Activated CD8-positive, alpha-beta memory T cell treated with anti-CD3 and anti-CD28 coated beads for 1 hour (primary cell): ENCODE results near the gene FUCA1.
"Not testable (repeated sequence)": the region's sequence is repeated elsewhere in the genome, so short reads cannot be mapped to it uniquely, and the experiment has no call there.

ENCODE experiments used
- DNase-seq, 2 donors: peaks; one replicate each; pipeline ENCODE4 v3.0.0-alpha.2; 2020; ENCODE audit warnings: low read depth in 1 of 2; ENCODE audit errors: extremely low read depth in 1 of 2

FUCA1 gene

DNA sequence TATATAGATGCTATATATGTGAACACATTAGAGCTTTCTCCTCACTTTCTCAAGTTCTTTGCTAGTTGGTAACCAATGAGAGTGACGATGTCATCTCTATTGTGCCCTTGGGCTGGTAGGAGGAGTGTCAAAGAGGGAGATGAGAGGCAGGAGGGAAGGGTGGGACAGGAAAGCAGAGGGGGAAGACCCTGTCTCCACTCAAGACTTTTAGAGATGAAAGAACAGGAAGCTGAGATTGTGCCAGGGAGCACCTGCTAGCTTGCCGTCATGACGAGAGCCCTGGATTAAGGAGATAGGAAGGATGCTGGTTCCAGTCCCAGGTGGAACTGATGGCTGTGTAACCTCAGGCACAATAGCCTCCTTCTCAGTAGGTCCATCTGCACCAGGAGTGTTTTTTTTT is 28.4 kb upstream of the FUCA1 start:
- no peak for DNase-seq

DNA sequence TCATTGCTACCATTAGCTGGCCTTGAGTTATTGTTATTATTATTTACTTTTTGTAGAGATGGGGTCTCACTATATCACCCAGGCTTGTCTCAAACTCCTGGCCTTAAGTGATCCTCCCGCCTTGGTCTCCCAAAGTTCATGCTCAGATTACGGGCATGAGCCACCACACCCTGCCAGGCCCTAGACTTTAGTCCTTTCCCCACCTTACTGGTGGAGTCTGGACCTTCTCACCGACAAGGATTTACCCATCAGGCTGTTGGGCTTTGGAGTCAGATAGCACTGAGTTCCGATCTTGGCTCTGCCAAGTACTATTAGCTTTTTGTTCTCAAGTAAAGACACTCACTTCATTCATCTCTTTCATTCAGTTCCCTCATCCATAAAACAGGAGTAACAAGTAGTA is 27.9 kb upstream of the FUCA1 start:
- DNase-seq, result no peak

DNA sequence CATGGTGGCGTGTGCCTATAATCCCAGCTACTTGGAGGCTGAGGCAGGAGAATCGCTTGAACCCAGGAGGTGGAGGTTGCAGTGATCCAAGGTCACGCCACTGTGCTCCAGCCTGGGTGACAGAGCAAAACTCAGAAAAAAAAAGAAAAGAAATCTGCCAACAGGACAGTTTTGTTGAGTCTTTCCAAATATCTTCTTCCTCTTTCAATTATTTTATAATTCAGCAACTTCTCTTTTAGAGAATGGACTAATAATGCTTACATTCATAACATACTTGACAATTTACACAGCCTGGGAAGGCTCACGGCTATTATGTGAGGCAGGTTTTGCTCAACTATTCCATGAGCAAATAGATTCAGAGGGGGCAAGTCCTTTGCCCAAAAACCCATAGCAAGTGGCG is 27.0 kb upstream of the FUCA1 start:
- DNase-seq, result no peak

DNA sequence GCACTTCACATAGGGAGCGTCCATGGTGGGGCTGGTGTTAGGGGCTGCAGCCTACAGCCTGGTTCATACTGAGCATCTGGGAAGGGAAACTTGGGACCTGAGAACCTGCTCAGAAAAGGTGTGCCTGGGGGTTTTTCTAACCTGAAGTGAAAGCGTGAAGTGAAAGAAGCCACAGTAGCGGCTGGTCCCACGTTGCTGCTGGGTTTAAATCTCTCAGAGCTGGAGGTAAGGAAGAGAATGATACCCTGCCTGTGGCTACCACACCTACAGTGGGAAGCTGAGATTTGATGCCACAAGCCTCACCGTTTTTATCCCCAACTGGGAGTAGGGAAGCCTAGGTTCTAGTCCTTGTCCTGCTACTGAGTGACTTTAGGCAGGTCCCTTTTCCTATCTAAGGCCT is 21.0 kb upstream of the FUCA1 start:
- no peak for DNase-seq

DNA sequence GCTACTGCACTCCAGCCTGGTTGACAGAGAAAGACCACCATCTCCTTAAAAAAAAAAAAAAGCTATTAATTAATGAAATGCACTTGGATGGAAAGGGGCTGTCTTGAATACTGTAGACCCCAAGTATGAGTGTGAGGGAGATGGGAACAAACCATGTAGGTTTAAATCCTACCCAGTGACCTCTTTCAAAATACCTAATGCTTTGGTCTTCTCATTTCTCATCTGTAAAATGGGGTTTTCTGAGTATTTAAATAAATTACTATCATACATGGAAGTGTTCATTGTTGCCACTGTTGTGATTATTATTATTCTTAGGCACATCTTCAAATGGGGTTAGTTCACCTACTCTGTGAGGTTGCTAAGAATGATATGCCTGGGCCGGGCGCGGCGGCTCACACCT is 17.1 kb upstream of the FUCA1 start:
- no peak for DNase-seq

DNA sequence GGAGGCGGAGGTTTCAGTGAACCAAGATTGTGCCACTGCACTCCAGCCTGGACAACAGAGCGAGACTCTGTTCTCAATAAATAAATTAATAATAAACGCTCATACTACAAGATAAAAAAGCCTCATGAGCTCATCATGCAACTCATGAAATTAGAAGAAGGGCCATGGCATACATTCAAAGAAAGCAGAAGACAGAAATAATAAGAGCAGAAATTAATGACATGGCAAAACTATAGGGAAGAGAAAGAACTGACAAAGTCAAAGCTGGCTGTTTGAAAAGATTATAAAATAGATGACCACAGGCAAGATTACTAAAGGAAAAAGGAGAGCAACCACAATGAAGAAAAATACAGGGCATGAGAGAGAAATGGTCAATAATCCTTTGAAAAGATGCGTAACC is 14.7 kb upstream of the FUCA1 start:
- no peak for DNase-seq

DNA sequence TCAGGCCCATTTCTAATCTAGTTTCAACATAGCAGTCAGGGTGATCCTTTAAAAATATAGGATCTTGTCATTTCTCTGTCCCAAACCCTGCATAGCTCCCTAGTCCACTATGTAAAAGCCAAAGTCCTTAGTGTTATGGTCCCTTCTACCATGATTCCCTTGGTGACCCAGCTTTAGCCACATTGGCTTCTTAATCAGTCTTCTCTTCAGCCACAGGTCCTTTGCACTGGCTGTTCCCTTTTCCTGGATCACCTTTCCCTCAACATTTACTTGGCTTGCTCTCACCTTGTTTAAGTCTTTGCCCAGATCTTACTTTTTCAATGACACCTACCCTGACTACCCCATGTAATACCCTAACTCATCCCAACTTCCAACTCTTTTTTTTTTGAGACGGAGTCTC is 11.7 kb upstream of the FUCA1 start:
- DNase-seq, result no peak

DNA sequence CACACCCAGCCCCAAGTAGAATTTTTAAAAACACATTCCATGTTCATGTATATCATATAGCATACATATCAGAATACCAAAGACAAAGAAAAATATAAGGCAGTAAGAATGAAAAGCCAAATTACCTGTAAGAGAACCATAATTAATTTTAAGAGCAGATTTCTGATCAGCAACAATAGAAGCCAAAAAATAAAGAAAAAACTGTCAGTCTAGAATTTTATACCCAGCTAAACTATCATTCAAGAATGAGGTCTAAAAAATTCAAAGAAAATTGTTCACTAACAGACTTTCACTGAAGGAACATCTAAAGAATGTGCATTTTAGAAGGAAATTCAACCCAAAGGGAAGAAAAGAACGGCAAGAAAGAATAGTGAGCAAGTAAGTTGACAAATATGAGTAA is 10.6 kb upstream of the FUCA1 start:
- DNase-seq, result no peak

DNA sequence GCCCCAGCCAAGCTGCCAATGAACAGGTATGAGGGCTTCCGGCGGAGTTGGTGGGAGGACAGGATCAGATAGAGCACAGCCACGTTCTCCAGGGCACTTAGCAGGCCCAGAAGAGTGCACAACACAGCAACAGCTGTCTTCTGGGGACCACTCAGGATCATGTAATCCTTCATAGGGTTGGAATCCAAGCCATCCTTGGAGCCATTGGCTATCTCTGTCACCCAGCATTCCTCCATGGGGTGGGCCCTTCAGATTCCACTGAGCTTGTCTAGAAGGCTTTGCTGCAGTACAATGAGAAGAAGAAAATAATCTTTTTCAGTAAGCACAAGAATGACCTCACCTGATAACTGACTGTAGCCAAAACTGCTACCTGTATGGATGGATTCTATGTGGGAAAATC is 7.3 kb upstream of the FUCA1 start:
- no peak for DNase-seq

DNA sequence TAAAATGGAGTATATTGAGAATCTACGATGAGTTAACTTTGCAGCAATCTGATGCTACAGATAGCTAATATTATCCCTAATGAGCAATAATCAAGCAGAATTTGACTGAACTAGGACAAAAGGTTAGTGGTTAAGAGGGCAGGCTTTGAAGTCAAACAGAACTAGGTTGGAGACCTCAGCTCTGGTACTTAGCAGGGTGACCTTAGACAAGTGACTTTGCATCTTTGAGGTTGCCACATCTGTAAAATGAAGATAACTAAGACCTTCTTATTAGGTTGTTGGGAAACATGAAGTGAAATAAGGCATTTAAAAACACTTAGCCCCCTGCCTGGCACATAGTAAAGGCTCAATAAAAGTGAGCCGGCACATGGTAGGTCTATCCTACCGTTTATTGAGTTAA is 4.3 kb upstream of the FUCA1 start:
- no peak for DNase-seq

DNA sequence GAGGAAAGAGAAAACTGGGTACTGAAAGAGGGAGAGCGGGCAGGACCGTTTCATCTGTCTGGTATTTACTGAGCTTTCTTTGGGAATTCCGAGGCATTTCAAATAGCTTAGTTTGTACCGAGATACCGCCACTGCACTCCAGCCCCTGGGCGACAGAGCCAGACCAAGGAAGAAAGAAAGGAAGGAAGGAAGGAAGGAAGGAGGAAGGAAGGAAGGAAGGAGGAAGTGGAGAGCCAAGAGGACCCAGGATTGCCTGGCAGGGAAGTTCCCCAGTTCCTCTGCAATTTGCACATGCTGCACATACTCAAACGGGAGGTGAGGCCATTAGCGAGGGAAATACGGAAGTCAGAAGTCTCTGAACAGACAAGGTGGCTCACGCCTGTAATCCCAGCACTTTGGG is 961 bp upstream of the FUCA1 start:
- no peak for DNase-seq

DNA sequence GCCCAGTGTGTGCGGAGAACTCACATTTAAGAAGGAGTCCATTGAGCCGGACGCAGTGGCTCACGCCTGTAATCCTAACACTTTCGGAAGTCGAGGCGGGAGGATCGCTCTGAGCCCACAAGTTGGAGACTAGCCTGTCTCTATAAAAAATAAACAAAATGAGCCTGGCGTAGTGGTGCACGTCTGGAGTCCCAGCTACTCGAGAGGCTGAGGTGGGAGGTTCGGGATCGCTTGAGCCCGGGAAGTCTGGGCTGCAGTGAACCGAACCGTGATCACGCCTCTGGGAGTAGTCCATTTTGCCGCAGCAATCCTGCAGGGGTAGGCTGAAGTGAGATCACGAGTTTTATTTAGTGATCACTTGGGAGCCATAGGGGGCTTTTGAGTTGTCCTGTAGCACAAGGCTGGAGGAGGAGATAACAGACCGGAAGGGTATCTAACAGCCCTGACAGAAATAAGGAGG is 497 bp upstream of the FUCA1 start:
- no peak for DNase-seq

DNA sequence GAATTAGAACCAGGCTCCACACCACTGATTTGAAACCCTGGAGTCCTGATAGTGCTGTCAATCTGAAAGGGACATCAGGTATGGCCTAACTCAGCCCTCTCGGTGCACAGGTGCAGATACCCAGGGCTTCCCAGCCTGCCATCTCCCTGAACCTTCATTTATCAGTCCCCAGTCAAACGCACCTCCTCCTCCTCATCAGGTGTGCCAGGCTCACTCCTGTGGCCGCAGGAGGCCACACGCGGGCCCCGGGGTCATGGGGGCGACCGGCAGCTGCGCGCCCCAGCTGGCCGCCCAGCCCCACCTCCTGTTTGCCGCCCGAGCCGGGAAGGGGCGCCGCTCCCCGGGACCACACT is 572 bp downstream of the FUCA1 start:
- DNase-seq, result no peak

DNA sequence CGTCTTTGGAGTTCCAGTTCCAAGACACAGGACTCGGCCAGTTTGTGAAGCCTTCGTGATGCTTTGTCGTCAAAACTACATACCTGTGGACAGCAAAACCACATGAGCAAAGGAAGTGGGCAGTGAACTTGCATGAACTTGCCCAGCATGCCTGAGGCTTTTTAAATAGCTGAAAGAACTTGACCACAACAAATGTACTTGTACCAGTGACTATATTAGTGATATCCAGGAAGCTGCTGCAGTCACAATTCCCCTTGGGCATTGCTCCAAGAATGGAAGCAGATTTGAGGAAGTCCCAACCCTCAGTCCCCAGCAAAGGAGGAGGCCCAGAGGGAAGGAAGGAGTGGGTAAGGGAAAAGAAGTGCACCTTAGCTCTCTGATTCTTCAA is 2.6 kb downstream of the FUCA1 start:
- no peak for DNase-seq

DNA sequence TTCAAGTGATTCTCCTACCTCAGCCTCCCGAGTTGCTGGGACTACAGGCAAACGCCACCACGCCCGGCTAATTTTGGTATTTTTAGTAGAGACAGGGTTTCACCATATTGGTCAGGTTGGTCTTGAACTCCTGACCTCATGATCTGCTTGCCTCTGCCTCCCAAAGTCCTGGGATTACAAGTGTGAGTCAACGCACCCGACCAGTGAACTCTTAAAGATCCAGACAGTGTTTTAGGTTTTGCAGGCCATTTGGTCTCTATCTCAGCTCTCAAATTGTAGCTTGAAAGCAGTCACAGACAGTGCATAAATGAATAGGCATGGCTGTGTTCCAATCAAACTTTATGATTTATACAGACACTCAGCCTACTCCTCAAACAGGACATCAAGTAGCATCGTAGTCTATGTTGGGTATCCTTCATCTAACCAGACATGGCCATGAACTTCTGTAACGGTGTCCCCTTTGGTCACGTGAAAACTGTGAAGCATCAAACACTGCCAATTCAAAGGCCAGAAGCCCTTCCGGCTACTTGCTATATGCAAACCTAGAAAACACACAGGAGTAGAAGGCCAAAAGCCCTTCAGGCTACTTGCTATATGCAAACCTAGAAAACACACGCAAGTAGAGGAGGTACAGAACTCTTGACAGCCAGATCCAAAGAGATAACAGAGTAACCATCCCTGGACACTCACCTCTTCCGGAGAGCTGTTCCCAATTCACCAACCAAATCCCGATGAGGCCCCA is 3.1 kb downstream of the FUCA1 start:
- no peak for DNase-seq

DNA sequence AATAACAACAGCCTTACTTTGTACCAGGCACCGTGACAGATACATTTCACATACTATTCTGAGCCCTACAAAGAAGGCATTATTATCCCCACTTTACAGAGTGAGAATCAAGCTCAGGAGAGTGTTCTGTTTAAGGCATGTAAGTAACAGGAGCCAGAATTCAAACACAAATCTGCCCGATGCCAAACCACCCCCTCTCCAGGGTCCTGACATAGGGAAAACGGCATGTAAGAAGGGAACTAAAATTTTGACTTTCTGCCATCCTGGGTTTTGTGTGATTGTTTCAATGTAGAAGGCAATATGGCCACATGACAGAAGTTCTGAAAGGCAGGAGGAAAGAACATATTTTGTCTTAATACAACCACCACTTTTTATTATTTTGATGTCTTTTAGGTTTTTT is 5.5 kb downstream of the FUCA1 start:
- DNase-seq, result no peak

DNA sequence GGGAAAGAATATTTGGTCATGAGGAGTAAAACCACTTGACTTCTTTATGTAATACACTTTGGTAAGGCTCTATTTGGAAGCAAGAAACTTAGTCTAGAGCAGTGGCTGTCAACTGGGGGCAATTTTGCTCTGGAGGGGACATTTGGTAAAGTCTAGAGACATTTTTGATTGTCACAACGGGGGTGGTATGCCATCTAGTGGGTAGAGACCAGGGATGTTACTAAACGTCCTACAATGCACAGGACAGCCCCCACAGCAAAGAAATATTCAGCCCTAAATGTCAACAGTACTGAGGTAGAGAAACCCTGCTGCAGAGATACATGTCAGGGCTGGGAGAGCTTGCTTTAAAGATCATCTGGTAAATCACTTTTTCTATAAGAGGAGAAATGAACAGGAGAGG is 13.5 kb downstream of the FUCA1 start:
- DNase-seq, result no peak

DNA sequence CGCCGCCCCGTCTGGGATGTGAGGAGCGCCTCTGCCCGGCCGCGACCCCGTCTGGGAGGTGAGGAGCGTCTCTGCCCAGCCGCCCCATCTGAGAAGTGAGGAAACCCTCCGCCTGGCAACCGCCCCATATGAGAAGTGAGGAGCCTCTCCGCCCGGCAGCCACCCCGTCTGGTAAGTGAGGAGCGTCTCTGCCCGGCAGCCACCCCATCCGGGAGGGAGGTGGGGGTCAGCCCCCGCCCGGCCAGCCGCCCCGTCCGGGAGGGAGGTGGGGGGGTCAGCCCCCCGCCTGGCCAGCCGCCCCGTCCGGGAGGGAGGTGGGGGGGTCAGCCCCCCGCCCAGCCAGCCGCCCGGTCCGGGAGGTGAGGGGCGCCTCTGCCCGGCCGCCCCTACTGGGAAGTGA is 15.0 kb downstream of the FUCA1 start:
- DNase-seq, result not testable (repeated sequence)

DNA sequence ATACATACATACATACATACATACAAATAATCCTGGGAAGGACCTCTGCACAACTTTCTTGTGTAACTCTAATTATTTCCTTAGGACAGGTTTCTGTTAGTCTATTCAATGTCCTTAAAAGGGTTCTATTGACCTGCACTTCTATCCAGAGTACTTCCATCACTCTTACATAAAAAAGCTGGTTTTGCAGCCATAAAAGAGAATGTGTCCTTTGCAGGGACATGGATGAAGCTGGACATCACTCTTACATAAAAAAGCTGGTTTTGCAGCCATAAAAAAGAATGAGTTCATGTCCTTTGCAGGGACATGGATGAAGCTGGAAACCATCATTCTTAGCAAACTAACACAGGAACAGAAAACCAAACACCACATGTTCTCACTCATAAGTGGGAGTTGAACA is 16.7 kb downstream of the FUCA1 start:
- DNase-seq, result not testable (repeated sequence)

DNA sequence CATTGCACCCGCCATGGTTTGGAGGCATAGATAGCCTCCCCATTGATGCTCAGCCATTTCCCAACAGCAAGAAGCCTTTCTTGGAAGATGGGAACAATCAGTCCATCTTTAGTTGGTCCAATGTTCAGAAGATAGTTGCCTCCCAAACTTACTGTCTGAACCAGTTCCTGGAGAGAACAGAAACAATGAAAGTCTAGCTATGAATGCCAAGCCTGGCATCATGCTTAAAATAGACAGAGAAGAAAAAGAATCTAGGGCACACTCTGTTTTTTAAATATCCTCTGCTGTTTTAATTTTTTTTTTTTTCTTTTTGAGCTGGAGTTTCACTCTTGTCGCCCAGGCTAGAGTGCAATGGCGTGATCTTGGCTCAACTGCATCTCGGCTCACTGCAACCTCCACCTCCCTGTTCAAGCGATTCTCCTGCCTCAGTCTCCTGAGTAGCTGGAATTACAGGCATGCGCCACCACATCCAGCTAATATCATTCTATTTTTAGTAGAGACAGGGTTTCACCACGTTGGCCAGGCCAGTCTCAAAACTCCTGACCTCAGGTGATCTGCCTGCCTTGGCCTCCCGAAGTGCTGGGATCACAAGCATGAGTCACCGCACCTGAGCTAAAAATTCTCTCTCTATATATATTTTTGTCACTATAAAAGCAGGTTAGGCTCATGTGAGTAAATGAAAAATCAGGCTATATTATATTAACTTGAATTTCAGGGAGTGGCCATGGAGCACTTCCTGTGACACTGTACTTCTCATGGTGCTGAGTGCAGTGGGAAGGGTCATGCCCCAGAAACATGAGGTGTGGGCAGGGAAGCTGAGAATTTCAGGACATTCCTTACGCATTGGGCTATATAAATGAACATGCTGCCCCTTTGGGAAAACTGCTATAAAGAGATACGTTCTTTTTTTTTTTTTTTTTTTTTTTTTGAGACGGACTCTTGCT is 19.1 kb downstream of the FUCA1 start:
- no peak for DNase-seq

DNA sequence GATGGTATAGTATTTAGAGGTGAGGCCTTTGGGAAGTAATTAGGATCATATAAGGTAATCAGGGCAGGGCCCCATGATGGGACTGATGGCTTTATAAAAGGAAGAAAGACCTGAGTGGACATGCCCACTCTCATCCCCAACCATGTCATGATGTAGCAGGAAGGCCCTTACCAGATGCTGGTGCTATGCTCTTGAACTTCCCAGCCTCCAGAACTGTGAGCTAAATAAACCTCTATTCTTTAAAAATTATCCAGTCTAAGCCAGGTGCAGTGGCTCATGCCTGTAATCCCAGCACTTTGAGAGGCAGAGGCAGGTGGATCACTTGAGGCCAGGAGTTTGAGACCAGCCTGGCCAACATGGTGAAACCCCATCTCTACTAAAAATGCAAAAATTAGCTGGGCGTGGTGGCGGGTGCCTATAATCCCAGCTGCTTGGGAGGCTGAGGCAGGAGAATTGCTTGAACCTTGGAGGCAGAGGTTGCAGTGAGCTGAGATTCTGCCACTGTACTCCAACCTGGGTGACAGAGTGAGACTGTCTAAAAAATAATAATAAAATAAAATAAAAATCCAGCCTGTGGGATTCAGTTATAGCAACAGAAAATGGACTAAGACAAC is 20.5 kb downstream of the FUCA1 start:
- not testable (repeated sequence) for DNase-seq

DNA sequence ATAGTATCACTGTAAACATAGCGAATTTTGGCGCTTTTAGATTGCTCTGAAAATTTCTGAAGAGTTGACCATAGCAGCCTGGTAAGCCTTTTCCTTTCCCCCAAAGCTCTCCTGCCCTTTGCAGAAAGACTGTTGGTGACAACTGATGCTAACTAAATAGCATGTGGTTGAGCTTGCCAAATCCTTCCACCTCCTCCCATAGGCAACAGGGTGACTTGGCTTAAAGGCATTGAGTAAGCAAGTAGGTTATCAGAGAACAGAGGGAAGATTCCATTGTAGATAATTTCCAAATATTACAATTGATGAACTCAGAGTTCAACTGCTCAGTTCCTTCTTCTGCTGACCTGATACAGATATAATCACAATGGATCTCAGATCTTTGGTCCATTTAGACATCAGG is 22.9 kb downstream of the FUCA1 start:
- DNase-seq, result no peak
